GM18909 (cell line): ENCODE data around the gene FLT4.

Experiments
- ATAC-seq: cut with Tn5 transposase; IDR thresholded peaks from one replicate; pipeline ENCODE4 v1.9.1; 2021; ENCODE audit warnings: mild to moderate bottlenecking; ENCODE audit not compliant: unreplicated experiment, poor library complexity

The FLT4 gene

DNA sequence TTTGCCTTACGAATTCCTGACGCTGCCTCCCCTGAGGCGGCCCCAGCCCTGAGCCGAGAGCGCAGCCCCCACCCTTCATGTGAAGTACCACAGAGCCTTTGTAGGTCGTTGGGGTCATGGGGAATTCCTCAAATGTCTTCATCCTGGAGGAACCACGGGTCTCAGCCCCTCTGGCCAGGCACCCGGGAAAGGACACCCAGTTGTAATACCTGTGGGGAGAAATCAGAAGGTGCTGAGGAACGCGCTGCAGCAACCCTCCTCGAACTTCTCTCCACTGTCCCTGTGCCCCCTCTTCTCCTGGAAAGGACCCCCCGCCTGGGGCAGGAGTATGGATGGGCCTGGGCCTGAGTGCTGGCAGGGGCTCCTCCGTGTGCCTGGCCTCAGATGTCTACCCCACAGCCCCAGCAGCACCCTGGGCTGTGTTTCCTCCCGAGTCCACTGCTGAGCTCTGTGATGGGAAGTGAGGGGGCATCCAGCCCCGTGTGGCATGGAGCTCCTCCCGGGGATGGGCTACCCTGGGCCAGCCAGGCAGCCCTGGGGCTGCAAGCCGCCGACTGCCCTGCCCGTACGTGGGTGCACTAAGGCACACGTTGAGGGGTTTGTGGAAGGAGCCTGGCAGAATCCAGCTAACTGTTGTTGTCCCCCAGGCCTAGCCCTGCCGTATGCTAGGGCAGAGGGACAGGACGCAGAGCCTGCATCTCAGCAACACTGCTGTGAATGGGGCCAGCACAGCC, 39.4 kb downstream of the FLT4 start:
- no peak for ATAC-seq

DNA sequence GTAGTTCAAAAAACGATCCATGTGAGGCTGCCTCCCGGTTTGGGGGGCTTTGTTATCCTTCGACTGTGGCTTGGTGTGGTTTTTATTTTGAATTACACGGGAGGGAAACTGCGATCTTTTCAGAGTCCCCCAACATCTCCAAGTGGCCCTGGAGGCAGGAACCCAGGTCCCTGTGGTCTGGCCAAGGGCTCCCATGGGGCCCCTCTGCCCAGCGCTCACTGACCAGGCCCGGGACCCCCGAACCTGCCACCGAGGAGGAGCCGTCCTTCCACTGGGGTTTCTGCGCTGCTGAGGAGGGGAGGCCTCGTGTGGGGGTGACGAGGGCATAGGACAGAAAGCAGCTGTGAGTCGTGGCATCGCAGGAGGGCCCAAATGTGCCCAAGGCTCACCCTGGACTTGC, 40.0 kb downstream of the FLT4 start:
- no peak for ATAC-seq

- ATAC-seq: no peak
These were observed 40.7 kb downstream of the FLT4 start for GRCh38 chr5:180608572-180609310.

- ATAC-seq: no peak
These were observed 41.4 kb downstream of the FLT4 start for GRCh38 chr5:180607861-180608571.

DNA sequence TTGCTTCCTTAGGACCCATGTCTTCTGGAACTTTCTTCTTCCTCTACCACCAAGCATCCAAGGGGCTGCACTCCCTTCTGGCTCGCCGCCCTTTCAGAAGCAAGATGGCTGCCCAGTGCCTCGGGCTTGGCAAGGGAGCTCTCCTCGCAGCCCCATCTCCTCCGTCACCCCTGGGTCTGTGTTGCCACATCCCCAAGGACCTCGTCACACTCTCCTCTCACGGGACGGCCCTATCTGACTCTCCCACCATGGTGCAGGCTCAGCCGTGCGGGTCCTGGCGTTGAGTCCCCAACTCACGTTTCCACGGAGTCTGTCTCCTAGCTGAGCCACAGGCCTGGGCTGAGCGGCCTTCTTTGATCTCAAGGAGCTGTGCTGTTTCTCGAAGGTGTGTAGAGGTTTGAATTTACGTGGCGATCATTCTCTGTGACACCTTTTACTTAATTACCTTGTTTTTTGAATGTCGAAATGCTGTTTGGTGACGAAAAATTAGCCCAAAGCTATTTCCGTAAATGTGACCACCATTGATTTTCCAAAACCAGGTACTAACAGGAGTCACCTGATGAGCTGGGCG, 43.1 kb downstream of the FLT4 start:
- no peak for ATAC-seq

- ATAC-seq: no peak
These were observed 43.7 kb downstream of the FLT4 start for GRCh38 chr5:180605554-180606214.

GRCh38 chr5:180604271-180604670, 45.1 kb downstream of the FLT4 start:
- no peak for ATAC-seq

DNA sequence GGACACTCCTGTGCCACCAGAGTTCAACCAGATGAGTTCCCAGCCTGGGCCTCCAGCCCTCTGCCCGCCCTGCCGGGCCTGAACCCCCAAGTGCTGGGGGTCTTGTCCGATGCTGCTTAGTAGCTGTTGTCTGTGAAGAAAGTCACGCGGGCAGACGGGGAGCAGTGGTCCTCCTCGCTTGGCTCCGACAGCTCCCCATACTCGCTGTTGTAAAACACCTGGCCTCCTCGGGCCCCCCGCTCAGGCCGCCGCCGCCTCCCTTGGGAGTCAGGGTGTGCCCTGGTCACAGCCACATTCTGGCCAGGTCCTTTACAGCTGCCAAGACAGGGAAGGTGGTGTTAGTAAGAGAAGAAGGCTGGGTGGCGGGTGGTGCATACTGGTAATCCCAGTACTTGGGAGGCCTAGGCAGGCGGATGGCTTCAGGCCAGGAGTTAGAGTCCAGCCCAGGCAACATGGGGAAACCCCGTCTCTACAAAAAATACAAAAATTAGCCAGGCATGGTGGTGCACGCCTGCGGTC, 46.3 kb downstream of the FLT4 start:
- ATAC-seq: no peak

GRCh38 chr5:180602481-180603075, 46.8 kb downstream of the FLT4 start:
- ATAC-seq: no peak

GRCh38 chr5:180601591-180602480, 47.6 kb downstream of the FLT4 start:
- ATAC-seq: no peak

DNA sequence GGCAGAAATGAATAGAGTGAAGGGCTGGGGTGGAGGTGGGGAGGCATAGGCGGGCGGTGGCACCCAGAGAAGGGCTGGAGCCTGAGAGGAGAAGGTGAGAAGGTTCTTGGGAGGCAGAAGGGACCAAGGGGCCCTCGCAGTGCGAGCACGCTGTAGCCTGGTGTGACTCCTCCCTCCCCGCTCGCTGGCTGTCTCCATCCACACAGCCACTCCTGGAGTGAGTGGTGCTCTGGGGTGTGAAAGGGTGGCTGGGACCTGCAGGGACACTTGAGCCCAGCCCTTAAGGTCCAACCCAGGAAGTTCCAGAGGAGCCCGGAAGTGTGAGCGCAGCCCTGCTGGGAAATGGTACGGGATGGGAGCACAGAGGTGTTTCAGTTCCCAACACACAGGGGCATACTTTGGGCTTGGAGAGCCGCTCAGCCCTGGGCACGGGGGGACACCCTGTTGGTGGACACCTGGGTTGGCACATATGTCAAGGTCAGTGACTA, 48.8 kb downstream of the FLT4 start:
- no peak for ATAC-seq

DNA sequence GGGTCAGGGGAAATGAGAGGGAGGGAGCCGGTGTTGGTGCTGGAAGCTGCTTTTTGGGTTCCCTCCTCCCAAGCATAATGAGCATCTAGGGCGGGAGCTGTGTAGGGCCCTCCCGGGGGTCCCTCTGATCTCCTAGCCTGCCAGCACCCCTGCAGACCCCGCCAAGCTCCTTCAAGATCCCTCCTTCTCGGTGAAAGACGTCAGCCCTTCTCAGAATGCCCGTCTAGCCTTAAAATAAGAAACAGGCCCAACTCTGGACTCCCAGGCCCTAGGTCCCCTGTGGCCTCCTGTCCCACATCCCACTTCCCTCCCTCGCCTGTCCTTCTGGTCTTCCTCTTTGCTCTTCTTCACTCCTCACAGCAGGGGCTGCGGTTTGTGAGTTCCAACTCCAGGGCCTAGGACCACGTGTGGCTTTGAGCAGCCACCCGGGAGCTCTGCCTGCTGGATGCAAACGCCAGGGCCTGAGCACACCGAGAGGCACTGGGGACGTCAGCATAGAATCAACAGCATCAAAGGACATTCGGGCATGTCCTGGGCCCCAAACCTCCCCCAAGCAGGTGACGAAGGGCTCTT, 49.3 kb downstream of the FLT4 start:
- ATAC-seq: no peak

DNA sequence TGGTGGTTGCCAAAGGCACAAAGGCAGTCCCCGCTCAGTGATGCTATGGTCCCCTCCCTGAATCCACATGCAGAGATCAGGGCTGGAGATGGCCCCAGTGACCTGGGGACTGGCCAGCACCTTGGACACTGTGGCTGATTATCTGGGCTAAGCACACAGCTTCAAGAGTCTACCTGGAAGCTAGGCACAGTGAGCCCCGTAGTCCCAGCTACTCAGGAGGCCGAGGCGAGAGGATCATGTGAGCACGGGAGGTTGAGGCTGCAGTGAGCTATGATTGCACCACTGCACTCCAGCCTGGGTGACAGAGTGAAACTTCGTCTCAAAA, 49.8 kb downstream of the FLT4 start:
- no peak for ATAC-seq

DNA sequence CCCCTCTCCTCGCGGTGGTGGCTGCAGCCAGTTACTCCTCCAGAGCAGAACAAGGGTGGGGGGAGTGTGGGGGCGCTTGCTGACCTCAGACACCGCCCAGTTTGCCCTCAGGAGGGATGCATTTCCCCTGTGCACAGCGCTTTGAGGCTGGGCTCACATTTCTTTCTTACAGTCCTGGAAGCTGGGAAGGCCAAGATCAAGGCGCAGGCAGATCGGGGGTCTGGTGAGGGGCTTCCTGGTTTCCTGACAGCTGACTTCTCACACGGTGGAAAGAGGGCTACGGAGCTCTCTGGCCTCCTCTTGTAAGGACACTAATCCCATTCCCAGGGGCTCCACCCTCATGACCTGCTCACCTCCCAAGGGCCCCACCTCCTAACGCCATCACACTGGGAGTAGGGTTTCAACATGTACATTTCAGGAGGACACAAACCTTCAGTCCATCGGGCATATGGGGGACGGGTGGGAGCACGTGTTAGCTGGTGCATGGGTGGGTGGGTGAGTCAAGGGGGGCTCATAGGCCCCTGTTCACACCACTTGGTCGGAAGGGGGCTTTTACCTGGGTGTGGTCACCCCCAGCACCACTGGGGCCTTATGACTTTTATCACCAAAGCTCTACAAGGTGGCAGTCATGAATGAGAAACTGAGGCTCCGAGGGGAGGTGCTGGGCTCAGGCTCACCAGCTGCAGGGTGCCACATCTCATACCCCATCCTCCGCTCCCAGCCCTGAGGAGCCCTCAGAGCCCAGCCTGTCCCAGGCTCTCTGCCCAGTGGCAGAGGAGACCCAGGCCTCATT, 50.4 kb downstream of the FLT4 start:
- ATAC-seq: no peak

DNA sequence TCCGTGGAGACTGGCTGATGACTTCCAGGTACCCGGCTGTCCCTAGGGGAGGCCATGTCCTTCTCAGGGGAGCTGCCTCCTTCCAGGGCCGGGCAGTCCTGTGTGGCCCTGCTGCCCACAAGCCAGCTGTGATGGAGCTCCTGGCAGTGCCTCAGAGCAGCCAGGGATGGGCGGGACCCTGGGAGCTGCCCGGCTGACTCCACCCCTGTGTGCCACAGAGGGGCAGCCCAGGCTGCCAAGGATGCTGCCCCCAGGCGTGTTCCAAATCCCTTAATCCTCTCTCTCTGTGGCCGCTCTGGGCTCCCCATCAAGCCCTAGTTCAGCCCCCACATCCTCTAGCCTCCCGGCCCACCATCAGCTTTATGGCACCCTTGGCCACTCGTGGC, 51.1 kb downstream of the FLT4 start:
- ATAC-seq: no peak

GRCh38 chr5:180596668-180597231, 52.6 kb downstream of the FLT4 start:
- ATAC-seq: no peak

GRCh38 chr5:180596115-180596667, 53.2 kb downstream of the FLT4 start:
- ATAC-seq: no peak
